ENCODE measurements around the gene NETO2. TPM values are rescaled to one million over a fixed set of nuclear protein-coding genes. Genes with fewer than 3 reads are reported as not detected.
"Not testable (repeated sequence)": the region's sequence is repeated elsewhere in the genome, so short reads cannot be mapped to it uniquely, and the experiment has no call there.

Gene NETO2
- total and polyA plus RNA-seq, 12 donors, result 1.3 to 5.3 (median 2.2) TPM

DNA sequence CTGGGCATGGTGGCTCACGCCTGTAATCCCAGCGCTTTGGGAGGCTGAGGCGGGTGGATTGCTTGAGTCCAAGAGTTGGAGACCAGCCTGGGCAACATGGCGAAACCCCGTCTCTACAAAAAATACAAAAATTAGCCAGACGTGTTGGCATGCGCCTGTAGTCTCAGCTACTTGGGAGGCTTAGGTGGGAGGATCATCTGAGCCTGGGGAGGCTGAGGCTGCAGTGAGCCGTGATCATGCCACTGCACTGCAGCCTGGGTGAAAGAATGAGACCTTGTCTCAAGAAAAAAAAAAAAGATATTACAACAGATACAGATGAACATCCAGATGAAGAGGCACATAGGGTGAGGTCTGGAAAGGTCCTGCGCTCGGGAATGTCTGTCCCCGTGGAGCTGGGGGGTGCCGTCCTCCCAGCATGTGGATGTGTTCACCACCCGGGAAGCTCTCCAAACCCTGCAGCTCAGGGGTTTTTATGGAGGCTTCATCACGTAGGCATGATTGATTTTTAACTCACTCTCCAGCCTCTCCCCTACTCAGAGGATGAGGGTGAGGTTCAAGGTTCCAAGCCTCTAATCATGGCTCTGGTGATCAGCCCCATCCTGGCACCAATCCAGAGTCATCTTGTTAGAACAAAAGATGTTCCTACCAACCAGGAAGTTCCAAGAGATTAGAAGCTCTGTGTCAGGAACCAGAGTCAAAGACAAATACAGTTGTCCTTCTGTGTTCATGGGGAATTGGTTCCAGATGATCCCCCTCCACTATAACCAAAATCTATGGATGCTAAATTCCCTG lies 85.3 kb downstream of the NETO2 start:
- Histone ChIP-seq H3K27me3 (peaks cover 0 to 4% (median 0%) of the 10 kb centered on the region in 7 donors), H3K4me1 (no peaks in the 10 kb centered on the region), H3K36me3 (no peaks in the 10 kb centered on the region), H3K9me3 (peaks cover 0 to 4% (median 0%) of the 10 kb centered on the region in 11 donors), H3K27ac (no peak overlapping the region), H3K4me3 (no peak overlapping the region)
- ATAC-seq (peak in 2 of 8 donors; percentile 20 to 54), DNase-seq (no peak)
- 77 to 78% methylated on average over 14 of the region's 14 CpGs for WGBS, 2 donors
- intact Hi-C loops (cut with DNase I), result no loop called here
- TF ChIP-seq CTCF (IDR thresholded peaks at IDR 0.05), result no peak

DNA sequence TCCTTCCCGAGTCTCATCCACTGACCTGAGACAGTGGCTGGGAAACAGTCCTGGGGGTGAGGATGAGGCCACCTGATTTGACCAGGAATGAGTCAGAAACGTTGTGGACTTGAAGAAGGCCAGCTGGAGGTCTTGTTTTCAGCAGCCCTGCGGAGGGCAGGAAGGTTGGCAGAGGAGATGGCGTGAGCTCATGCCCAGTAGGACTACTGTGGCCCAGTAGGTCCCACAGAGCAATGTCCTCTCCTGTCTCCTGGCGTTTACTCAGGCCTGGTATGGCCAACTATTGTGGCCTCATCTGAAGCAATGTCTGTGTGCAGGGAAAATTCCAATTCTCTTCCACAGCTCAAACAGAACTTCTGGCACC lies 86.1 kb downstream of the NETO2 start:
- WGBS, 2 donors, result 79 to 82% methylated on average over 5 of the region's 5 CpGs
- no peaks in the 10 kb centered on the region for H3K36me3 ChIP-seq
- TF ChIP-seq CTCF (IDR thresholded peaks at IDR 0.05), result no peak
- DNase-seq, result no peak
- no peaks in the 10 kb centered on the region for H3K9me3 ChIP-seq
- intact Hi-C loops (cut with DNase I), result no loop called here
- H3K27ac ChIP-seq, result no peak overlapping the region
- H3K27me3 ChIP-seq, result peaks cover 0 to 4% (median 0%) of the 10 kb centered on the region in 7 donors
- no peak overlapping the region for H3K4me3 ChIP-seq
- ATAC-seq, result no peak
- no peaks in the 10 kb centered on the region for H3K4me1 ChIP-seq

GRCh38 chr16:47056688-47057629 lies 86.8 kb downstream of the NETO2 start:
- H3K4me1 ChIP-seq, result no peaks in the 10 kb centered on the region
- ATAC-seq, result no peak
- H3K27ac ChIP-seq, result no peak overlapping the region
- WGBS, 2 donors, result 91 to 94% methylated on average over 4 of the region's 4 CpGs
- TF ChIP-seq CTCF (IDR thresholded peaks at IDR 0.05), result no peak
- H3K9me3 ChIP-seq, result no peaks in the 10 kb centered on the region
- H3K36me3 ChIP-seq, result no peaks in the 10 kb centered on the region
- intact Hi-C loops (cut with DNase I), result no loop called here
- H3K4me3 ChIP-seq, result no peak overlapping the region
- H3K27me3 ChIP-seq, result peaks cover 0 to 4% (median 0%) of the 10 kb centered on the region in 7 donors
- no peak for DNase-seq

DNA sequence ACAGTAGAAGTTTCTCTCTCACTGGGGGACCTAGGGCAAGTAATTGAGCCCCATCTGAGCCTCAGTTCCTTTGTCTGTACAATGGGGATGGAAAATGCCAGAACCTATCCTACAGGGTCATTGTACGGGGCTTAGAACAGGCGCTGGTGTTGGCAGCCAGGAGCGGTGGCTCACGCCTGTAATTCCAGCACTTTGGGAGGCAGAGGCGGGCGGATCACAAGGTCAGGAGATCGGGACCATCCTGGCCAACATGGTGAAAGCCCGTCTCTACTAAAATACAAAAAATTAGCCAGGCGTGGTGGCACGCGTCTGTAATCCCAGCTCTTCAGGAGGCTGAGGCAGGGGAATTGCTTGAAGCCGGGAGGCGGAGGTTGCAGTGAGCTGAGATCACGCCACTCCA lies 87.7 kb downstream of the NETO2 start:
- intact Hi-C loops (cut with DNase I); H3K27ac ChIP-seq; ATAC-seq; H3K4me3 ChIP-seq; H3K36me3 ChIP-seq; DNase-seq; H3K4me1 ChIP-seq; H3K27me3 ChIP-seq; H3K9me3 ChIP-seq: not testable (repeated sequence)
- WGBS, 2 donors, result 92 to 93% methylated on average over 14 of the region's 14 CpGs
